HG03558 (cell line): ENCODE results near the gene FOXK1.
"Not testable (repeated sequence)": the region's sequence is repeated elsewhere in the genome, so short reads cannot be mapped to it uniquely, and the experiment has no call there.

Source experiments
- ATAC-seq: cut with Tn5 transposase; IDR thresholded peaks from one replicate; pipeline ENCODE4 v1.9.1; 2021; ENCODE audit warnings: moderate number of reproducible peaks; ENCODE audit not compliant: unreplicated experiment; ENCODE audit errors: extremely low read depth

The FOXK1 gene

DNA sequence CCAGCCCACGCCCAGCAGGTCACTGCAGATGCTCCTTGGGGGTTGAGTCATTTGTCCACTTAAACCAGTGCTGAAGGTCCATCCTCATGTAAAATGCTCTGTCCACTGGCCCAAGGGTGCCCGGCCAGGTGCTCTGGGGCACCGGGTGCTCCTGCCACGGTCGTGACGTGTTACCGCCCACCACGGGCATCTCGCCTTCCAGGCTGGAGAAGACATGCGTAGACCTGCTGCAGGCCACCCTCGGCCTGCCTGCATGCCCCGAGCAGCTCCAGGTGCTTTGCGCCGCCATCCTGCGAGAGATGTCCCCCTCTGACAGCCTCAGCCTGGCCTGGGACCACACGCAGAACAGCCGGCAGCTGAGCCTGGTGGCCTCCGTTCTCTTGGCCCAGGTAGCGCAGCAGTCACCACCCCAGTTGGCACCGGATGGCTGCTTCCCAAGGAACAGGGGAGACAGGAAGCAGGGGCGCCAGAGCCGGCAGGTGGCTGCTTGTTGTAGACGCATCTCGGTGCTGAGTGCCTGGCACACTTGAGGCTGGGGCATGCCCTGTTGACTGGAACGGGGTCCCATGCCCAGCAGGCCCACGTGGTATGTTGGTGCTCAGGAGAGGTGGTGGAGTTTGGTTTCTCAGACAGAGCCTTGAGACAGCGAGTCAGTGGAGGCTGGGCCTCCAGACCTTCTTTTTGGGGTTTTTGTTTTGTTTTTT lies 99.4 kb downstream of the FOXK1 start:
- no peak for ATAC-seq

DNA sequence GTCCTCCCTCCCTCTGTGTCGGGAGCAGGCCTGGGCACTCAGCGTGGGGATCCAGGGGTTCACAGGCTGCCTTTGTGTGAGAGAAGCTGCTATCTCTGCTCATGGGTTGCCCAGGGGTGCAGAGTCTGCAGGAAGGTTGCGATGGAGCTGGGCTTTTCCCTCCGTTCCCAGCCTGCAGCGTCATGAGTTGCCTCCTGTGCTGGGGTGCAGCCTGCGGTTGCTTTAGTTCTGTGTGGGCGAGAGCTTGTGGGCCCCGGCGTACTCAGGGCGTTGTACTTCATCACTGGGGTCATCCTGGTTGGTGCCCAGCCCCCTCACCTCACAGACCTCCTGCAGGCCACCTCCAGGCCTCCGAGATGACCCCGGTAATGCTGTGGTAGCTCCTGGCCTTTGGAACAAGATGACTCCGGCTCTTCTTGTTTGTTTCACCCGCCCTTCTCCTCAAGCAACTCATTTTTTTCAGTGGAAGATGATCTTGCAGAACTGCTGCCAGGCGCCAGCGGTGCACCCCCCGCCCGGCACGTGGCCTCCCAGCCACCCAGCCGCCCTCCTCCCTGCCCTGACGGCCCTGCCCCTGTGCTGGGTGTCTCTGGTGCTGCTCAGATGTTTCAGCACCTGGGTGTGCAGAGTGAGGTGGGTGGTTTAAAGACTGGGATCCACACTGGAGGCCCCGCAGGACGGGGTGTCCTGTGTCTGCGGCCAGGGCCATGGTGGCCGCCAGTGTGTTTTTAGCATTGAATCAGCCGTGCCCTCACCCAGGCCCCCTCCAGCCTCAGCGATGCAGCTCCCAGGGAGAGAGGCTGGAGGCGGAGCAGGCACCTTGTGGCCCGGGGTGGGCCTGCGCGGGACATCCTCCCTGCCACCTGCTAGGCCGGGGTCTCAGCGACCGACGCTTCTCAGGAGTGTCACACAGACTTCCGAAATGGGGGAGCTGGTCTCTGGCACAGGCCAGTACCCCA lies 100.5 kb downstream of the FOXK1 start:
- no peak for ATAC-seq

DNA sequence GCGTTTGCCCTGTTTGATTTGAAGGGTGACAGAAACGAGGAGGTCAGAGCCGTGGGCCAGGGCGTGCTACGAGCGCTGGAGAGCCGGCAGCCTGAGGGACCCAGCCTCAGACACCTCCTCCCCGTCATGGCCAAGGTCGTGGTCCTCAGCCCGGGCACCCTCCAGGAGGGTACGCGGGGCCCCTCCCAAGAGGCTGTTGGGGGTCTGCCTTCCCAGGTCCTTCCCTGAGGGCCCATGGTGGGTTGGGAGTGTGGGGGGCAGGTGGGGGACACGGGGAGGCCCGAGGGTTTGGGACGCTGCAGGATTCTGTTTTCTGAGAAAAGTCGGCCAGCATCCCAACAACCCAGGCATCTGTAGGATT lies 101.2 kb downstream of the FOXK1 start:
- ATAC-seq, result no peak

DNA sequence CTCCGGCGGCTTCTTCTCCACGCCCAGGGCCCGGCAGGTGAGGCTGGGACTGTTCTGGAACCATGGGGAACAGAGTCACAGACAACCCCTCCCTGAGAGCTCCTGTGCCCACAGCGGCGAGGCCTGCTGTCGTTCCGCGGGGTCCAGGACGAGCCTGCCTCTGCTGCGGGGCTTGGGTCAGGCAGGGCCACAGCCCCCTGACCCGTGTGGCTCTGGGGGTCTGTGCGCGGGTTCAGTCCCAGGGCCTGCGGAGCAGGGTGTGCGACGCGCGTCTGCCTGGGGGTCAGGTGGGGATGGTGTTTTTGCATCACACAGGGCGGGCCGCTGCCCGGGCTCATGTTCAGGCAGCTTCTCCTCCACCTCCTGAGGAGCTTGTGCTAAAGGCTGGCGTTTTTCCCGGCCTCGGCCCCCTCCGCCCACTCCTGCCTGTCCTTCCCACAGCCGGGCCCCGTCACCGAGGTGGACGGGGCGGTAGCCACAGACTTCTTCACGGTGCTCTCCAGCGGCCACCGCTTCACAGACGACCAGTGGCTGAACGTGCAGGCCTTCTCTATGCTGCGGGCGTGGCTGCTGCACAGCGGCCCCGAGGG lies 101.8 kb downstream of the FOXK1 start:
- ATAC-seq, result no peak

DNA sequence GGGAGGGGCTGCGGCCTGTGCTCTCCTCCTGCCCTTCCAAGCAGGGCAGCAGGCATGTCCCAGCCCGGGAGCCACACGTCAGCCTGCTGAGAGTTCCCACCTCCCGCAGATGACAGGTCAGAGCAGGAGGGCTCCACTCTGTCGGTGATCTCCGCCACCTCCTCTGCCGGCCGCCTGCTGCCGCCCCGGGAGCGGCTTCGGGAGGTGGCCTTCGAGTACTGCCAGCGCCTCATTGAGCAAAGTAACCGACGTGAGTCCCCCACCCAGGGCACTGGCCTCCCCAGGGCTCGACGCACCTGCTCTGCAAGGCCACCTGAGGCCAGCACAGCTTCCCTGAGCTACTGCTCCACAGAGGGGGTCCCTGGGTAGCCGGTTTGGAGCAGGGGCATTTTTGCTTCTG lies 102.7 kb downstream of the FOXK1 start:
- ATAC-seq, result no peak

DNA sequence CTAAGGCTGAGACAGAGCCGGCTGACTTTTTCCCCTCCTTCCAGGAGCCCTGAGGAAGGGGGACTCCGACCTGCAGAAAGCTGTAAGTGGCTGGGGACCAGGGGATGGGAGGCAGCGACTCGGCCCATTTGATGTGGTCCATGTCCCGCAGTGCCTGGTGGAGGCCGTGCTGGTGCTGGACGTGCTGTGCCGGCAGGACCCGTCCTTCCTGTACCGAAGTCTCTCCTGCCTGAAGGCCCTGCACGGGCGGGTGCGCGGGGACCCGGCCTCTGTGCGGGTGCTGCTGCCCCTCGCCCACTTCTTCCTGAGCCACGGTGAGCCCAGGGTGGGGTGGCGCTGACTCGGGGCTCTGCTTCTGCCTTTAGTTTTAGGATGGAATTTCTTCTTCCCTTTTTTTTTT lies 103.3 kb downstream of the FOXK1 start:
- ATAC-seq, result no peak

DNA sequence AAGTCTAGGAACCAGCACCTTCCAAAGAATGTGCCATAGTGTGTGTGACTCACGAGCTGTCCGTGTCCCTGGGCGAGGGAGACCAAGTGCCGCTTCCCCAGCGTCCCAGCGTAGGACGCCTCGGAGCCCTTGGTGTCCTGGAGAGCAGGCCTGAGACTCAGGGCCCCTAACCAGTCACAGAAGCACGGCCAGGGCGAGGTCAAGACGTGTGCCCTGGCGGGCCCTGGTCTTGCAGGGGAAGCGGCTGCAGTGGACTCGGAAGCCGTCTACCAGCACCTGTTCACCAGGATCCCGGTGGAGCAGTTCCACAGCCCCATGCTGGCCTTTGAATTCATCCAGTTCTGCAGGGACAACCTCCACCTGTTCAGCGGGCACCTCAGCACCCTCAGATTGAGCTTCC lies 103.9 kb downstream of the FOXK1 start:
- ATAC-seq, result no peak

DNA sequence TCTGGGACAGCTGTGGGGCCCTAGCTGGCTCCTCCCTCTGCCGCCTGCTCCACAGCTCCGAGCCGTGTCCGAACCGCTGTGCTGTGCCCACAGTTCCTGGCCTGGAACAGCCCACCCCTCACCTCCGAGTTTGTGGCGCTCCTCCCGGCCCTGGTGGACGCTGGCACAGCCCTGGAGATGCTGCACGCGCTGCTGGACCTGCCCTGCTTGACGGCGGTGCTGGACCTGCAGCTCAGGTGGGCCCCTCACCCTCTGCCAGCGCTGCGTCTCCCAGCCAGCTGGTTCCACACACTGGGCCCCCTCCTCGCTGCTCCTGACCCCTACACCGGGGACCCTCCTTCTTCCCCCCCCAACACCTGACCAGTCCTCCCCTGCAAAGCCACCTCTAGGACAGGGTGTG lies 105.4 kb downstream of the FOXK1 start:
- ATAC-seq, result no peak

DNA sequence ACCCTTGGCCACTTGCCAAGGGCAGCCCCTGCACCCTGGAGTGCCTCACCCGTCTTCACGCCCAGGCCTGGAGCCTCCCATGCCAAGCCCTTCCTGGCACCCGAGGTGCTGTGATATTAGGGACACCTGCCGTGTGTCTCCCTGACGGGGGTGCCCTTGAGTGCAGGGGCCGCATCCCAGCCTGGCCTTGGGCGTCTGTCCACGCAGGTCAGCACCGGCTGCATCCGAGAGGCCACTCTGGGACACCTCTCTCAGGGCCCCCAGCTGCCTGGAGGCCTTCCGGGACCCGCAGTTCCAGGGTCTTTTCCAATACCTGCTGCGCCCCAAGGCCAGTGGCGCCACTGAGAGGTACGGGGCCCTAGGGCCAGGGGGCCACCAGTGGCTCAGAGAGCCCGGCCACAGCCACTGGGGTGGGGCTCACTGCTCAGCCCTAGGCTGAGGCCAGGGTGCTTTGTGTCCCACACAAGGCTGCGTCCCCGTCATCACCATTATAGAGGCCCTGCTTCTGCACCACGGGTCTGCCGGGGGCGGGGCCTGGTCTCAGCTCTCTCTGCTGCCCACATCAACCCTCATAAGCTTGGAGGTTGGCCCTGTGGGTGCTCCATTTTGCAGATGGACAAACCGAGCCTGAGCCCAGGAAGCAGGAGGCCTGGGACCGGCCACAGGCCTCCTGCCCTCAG lies 106.0 kb downstream of the FOXK1 start:
- no peak for ATAC-seq

DNA sequence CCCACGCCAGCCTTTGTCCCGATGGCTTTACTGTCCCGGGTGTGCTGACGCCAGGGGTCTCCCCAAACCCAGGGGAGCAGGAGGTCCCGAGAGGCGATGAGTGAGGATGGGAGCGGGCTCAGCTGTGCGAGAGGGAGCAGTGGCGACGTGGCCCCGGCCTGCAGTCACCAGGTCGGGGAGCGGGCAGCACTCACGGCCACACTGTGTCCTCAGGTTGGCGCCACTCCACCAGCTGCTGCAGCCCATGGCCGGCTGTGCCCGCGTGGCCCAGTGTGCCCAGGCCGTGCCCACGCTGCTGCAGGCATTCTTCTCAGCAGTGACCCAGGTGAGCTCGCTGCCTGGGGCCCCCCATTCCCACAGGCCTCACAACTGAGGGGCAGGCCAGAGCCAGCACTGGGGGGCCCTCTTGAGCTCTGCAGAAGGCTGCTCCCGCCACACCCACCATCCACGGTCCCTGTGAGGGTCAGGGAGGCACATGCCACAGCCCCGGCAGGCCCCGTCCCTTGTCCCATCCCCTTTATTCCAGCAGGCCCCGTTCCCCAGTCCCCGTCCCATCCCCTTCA lies 106.6 kb downstream of the FOXK1 start:
- no peak for ATAC-seq

DNA sequence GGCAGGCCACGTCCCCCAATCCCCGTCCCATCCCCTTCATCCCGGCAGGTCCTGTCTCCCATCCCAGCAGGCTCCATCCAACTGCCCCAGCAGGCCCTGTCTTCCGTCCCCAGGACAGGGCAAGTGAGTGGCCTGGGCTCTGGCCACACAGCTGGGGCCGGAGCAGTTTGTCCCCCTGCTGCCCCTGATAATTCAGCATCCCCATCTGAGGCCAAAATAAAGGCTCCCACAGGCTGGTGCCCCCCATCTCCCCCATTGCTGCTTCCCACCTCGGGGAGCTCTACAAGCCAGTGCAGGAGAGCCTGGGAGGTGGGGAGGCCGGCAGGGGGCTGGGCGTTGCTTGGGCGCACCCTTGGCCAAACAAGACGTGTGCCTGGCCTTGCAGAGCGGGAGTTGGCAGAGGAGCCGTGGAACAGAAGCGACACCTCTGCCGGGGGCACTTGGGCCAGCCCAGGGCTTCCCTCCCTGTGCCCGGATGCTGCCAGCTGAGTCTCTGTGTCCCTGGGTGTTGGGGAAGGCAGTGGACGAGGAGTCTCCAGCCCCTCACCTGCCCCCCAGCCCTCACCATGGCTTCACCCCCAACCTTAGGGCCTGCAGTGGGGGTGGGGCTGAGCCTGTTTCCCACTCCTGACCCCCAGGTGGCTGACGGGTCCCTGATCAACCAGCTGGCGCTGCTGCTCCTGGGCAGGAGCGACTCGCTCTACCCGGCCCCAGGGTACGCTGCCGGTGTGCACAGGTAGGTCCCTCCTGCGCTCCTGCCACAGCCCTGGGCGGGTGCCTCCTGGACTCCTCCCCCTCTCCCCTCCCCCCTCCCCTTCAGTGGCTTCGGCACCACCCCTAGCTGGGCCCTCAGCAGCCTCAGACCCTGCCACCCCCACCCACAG lies 107.3 kb downstream of the FOXK1 start:
- no peak for ATAC-seq

DNA sequence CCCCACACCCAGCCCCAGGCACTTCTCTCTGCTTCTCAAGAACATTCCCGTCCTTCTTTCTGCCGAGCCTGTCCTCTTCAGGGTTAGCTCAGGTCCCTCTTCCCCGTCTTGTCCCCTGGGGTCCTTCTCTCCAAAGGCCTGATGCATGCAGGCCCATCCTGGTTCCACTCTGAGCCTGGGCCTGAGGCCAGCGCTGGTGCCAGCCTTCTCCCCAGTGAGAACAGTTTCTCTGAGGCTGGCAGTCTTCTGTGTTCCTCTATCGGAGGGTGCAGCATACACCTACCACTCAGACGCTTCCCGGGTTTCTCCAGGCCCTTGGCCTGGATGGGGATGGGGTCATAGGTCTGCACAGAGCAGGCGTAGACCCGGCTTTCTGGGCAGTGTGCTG lies 108.0 kb downstream of the FOXK1 start:
- no peak for ATAC-seq

DNA sequence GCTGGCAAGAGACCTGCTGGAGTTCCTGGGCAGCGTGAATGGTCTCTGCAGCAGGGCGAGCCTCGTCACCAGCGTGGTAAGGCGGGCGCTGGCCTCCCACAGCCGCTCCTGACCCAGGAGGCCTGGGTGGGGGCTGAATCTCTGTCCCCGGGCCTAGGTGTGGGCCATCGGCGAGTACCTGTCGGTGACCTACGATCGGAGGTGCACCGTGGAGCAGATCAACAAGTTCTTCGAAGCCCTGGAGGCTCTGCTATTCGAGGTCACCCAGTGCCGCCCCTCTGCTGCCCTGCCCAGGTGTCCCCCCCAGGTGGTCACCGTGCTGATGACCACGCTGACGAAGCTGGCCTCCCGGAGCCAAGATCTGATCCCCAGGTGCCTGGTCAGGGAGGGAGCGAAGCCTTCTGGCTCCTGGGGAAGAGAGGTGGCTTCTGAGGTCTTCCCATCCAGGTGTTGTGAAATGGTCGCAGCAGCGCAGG lies 108.5 kb downstream of the FOXK1 start:
- no peak for ATAC-seq

DNA sequence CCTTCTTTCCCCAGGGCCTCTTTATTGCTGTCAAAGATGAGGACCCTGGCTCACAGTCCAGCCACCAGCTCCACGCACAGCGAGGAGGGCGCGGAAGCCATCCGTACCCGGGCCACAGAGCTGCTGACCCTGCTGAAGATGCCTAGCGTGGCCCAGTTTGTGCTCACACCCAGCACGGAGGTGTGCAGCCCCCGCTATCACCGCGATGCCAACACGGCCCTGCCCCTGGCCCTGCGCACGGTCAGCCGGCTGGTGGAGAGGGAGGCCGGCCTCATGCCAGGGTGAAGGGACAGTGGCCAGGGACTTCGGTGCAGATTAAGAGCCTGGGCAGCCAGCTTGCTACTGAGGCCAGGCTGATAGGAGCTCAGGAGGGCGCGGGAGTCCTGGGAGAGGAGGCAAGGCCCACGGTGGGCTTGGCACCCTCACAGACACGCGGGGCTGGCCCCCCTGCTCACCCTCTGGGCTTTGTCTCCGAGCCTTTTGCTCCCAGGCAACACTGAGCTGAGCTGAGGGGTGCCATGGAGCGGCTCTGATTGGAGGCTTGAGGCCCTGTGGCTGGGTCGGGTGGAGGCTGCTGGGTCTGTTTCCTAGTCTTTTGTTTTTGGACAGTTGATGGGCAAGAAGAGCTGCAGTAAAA lies 109.1 kb downstream of the FOXK1 start:
- ATAC-seq, result no peak

DNA sequence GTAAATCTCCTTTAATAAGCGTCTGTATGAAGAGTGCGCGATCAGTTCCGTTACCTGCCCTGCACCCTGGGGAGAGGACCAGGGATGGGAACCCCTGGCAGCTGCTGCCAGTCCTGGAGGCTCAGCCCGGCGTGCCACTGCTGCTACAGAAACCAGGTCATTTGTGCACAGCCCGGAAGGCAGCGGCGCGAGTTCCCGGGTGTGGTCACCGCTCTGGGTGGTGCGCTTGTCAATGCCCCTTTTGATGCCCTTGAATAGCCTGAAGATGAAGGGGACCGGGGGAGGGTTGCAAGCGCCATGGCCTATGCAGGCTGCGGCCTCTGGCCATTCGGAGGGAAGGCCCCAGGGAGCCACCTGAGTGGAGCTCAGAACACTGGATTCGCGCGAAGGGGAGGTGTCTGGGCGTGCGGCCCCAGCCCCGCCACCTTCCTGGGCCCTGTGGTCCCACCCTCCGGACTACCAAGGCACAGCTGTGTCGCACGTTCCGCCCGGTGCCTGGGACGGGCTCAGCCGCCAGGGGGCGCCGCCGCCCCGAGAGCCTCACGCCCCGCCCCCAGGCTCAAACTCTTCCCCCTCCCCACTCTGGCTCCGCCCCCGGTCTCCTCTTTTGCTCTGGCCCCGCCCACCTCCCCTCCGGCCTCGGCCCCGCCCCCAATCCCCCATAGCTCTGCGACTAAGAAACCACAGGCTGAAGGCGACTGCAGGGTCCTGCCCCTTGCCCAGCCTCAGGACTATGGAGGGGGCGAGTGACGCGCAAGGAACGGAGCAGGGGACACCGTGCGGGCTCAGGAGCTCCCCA lies 109.8 kb downstream of the FOXK1 start:
- ATAC-seq, result no peak

DNA sequence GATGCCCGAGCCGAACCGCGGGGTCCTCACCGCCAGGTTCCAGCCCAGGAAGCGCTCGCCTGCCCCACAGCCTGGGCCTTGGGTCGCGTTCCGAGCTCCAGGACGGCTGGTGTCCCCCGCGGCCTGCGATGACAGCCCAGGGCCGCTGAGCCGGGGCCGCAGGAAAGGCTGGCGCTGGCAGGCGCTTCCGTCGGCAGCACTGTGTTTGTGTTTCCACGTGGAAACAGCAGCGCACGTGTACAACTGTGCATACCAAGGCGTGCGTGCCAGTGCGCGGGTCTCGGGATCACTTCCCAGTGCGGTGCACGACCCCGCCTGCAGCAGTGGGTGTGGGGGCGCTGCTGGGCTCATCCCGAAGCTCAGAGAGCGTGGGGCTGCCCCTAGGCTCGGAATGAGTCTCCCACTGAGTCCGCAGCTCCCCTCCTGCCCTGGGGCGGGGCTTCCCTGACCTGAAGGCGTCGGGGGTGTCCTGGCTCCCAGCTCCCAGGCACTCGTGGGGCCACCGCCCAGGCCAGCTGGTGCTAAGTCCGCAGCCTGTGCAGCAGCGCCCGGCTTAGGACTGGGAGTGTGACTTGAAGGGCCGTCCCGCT lies 110.5 kb downstream of the FOXK1 start:
- no peak for ATAC-seq

DNA sequence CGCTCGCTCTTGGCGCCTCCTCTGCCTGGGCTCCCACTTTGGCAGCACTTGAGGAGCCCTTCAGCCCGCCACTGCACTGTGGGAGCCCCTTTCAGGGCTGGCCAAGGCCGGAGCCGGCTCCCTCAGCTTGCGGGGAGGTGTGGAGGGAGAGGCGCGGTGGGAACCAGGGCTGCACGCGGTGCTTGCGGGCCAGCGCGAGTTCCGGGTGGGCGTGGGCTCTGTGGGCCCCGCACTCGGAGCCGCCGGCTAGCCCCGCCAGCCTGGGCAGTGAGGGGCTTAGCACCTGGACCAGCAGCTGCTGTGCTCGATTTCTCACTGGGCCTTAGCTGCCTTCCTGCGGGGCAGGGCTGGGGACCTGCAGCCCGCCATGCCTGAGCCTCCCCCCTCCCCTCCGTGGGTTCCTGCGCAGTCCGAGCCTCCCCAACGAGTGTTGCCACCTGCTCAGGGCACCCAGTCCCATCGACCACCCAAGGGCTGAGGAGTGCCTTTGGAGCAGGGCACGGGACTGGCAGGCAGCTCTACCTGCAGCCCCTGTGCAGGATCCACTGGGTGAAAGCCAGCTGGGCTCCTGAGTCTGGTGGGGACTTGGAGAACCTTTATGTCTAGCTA lies 111.4 kb downstream of the FOXK1 start:
- not testable (repeated sequence) for ATAC-seq
